GM12865 (cell line): ENCODE measurements around the gene KCTD10.

Experiments
- DNase-seq: peaks from one replicate; pipeline ENCODE4 v3.0.0; 2010; ENCODE audit warnings: low read depth
- H3K4me3 ChIP-seq: 2 replicates; pipeline ENCODE4 v1.5.1; 2011; ENCODE audit warnings: mild to moderate bottlenecking, low read depth, low read length, control low read depth
- TF ChIP-seq, protein P1 (sequence below): IDR thresholded peaks from 2 replicates; pipeline ENCODE4 v1.5.1; 2011; ENCODE audit warnings: low read length, control low read depth, low read depth, inconsistent platforms; ENCODE audit not compliant: insufficient read depth; ENCODE audit errors: missing control alignments

The KCTD10 gene

GRCh38 chr12:109504068-109504467 is 27.0 kb upstream of the KCTD10 start:
- TF ChIP-seq, protein P1, sequence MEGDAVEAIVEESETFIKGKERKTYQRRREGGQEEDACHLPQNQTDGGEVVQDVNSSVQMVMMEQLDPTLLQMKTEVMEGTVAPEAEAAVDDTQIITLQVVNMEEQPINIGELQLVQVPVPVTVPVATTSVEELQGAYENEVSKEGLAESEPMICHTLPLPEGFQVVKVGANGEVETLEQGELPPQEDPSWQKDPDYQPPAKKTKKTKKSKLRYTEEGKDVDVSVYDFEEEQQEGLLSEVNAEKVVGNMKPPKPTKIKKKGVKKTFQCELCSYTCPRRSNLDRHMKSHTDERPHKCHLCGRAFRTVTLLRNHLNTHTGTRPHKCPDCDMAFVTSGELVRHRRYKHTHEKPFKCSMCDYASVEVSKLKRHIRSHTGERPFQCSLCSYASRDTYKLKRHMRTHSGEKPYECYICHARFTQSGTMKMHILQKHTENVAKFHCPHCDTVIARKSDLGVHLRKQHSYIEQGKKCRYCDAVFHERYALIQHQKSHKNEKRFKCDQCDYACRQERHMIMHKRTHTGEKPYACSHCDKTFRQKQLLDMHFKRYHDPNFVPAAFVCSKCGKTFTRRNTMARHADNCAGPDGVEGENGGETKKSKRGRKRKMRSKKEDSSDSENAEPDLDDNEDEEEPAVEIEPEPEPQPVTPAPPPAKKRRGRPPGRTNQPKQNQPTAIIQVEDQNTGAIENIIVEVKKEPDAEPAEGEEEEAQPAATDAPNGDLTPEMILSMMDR: no peak
- H3K4me3 ChIP-seq: no peak overlapping the region
- no peak for DNase-seq

GRCh38 chr12:109503611-109504010 is 26.5 kb upstream of the KCTD10 start:
- H3K4me3 ChIP-seq: no peak overlapping the region
- TF ChIP-seq, protein P1: no peak
- DNase-seq: no peak

- no peak for DNase-seq
- no peak overlapping the region for H3K4me3 ChIP-seq
- TF ChIP-seq, protein P1: no peak
Measured at GRCh38 chr12:109502332-109502731, 25.2 kb upstream of the KCTD10 start.

DNA sequence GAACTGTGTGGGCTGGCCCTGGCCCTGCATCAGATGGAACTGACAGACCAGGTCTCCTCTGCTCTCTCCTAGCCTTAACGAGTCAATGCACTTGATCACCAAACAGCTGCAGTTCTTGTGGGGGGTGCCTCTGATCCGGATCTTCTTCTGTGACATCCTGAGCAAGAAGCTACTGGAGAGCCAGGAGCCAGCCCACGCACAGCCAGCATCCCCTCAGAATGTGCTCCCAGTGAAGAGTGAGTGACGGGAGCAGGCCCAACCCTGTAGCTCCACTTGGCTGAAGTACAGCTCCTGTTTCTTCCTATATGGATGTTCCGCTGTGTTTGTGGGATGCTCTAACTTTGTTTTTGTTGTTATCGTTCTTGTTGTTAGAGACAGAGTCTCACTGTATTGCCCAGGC is 24.2 kb upstream of the KCTD10 start:
- TF ChIP-seq, protein P1: no peak
- no peak overlapping the region for H3K4me3 ChIP-seq
- DNase-seq: no peak

GRCh38 chr12:109500406-109501185 is 23.5 kb upstream of the KCTD10 start:
- H3K4me3 ChIP-seq: no peak overlapping the region
- no peak for DNase-seq
- TF ChIP-seq, protein P1: no peak

GRCh38 chr12:109497675-109498074 is 20.6 kb upstream of the KCTD10 start:
- no peak overlapping the region for H3K4me3 ChIP-seq
- DNase-seq: no peak
- TF ChIP-seq, protein P1: no peak

DNA sequence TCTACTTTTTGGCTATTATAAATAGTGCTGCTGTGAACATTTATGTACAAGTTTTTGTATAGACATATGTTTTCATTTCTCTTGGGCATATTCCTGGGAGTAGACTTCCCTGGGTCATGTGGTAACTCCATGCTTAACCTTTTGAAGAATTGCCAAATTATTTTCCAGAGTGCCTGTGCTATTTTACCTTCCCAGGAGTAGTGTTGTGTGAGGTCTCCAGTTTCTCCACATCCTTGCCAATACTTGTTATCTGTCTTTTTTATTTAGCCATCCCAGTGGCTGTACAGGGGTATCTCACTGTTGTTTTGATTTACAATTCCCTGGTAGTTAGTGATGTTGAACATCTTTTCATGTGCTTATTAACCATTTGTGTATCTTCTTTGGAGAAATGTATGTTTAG is 19.2 kb upstream of the KCTD10 start:
- no peak overlapping the region for H3K4me3 ChIP-seq
- no peak for DNase-seq

More for the DNA sequence above, 19.2 kb upstream of the KCTD10 start:
- TF ChIP-seq, protein P1: no peak
